GM23338 (cell line): ENCODE data around the gene SLC12A3.

ENCODE experiments used
- CREB1 ChIP-seq: fragments of 250-450 bp; sonication (Bioruptor Pico); IDR thresholded peaks from 2 replicates; pipeline ENCODE4 v1.5.0; 2020; ENCODE audit warnings: low read depth, mild to moderate bottlenecking, moderate library complexity
- TF ChIP-seq, protein P1 (sequence below), 2 experiments: fragments of 200-600 bp in 1 of 2; sonication (generic) in 1 of 2; conservative IDR thresholded peaks; 2 replicates each; pipeline versions ENCODE4 v1.5.1 to v1.6.1; 2016 to 2017; ENCODE audit warnings: antibody characterized with exemption in 2 of 2, low read depth in 2 of 2, mild to moderate bottlenecking in 2 of 2, moderate library complexity in 1 of 2
- TF ChIP-seq, protein P2 (sequence below): IDR thresholded peaks from one replicate; pipeline ENCODE4 v1.6.1; 2018; ENCODE audit warnings: antibody characterized with exemption; ENCODE audit not compliant: unreplicated experiment

DNA sequence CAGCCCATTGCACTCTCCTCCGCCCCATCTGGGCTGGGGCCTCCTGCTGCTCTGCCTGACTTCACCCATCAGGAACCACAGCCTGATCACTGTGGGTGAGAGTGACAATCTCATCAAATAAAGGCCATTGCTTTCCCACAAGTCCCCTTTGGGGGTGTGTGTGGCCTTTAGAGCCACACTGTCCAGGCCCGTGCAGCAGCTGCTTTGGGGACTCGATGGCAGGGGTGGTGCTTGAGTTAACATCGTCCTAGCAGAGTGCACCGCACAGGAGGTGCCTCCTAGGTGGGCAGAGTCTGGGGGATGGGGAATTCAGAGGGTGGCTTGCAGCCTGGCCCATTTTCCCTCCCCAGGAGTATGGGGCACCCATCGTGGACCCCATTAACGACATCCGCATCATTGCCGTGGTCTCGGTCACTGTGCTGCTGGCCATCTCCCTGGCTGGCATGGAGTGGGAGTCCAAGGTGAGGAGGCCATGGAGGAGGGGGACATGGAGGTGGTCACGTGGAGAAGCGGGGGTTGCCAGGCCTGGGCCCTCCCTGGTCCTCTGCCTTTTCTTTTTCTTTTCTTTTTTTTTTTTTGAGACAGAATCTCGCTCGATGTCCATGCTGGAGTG lies 5.4 kb downstream of the SLC12A3 start:
- TF ChIP-seq, protein P1, sequence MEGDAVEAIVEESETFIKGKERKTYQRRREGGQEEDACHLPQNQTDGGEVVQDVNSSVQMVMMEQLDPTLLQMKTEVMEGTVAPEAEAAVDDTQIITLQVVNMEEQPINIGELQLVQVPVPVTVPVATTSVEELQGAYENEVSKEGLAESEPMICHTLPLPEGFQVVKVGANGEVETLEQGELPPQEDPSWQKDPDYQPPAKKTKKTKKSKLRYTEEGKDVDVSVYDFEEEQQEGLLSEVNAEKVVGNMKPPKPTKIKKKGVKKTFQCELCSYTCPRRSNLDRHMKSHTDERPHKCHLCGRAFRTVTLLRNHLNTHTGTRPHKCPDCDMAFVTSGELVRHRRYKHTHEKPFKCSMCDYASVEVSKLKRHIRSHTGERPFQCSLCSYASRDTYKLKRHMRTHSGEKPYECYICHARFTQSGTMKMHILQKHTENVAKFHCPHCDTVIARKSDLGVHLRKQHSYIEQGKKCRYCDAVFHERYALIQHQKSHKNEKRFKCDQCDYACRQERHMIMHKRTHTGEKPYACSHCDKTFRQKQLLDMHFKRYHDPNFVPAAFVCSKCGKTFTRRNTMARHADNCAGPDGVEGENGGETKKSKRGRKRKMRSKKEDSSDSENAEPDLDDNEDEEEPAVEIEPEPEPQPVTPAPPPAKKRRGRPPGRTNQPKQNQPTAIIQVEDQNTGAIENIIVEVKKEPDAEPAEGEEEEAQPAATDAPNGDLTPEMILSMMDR (conservative IDR thresholded peaks at IDR 0.05; ENCODE audit: low read depth in 2 of 2): no peak
- TF ChIP-seq, protein P2, sequence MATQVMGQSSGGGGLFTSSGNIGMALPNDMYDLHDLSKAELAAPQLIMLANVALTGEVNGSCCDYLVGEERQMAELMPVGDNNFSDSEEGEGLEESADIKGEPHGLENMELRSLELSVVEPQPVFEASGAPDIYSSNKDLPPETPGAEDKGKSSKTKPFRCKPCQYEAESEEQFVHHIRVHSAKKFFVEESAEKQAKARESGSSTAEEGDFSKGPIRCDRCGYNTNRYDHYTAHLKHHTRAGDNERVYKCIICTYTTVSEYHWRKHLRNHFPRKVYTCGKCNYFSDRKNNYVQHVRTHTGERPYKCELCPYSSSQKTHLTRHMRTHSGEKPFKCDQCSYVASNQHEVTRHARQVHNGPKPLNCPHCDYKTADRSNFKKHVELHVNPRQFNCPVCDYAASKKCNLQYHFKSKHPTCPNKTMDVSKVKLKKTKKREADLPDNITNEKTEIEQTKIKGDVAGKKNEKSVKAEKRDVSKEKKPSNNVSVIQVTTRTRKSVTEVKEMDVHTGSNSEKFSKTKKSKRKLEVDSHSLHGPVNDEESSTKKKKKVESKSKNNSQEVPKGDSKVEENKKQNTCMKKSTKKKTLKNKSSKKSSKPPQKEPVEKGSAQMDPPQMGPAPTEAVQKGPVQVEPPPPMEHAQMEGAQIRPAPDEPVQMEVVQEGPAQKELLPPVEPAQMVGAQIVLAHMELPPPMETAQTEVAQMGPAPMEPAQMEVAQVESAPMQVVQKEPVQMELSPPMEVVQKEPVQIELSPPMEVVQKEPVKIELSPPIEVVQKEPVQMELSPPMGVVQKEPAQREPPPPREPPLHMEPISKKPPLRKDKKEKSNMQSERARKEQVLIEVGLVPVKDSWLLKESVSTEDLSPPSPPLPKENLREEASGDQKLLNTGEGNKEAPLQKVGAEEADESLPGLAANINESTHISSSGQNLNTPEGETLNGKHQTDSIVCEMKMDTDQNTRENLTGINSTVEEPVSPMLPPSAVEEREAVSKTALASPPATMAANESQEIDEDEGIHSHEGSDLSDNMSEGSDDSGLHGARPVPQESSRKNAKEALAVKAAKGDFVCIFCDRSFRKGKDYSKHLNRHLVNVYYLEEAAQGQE: no peak
- no peak for TF ChIP-seq CREB1
